ENCODE data around the gene NAV2.
A peak's percentile ranks its signal among the peaks of the same experiment; 100 is the strongest.

Gene NAV2

GRCh38 chr11:20095189-20095588 is 382.6 kb downstream of the NAV2 start:
- no peak for DNase-seq
- H3K4me1 ChIP-seq: peaks cover 0 to 69% (median 29%) of the 10 kb centered on the region in 4 donors
- H3K4me3 ChIP-seq: no peak overlapping the region
- intact Hi-C loops (cut with DNase I; ENCODE audit: low total_unique reads): no loop called here
- H3K9me3 ChIP-seq: no peaks in the 10 kb centered on the region
- H3K36me3 ChIP-seq: peaks cover 64 to 85% (median 66%) of the 10 kb centered on the region in 3 donors
- no peaks in the 10 kb centered on the region for H3K27me3 ChIP-seq
- no peak for TF ChIP-seq CTCF (IDR thresholded peaks at IDR 0.05)
- peak overlapping the region; percentile 67 to 82 for H3K27ac ChIP-seq

GRCh38 chr11:20097319-20098221 is 384.9 kb downstream of the NAV2 start:
- intact Hi-C loops (cut with DNase I; ENCODE audit: low total_unique reads): no loop called here
- Histone ChIP-seq H3K27me3 (no peaks in the 10 kb centered on the region), H3K4me3 (no peak overlapping the region), H3K4me1 (peaks cover 0 to 55% (median 25%) of the 10 kb centered on the region in 4 donors), H3K27ac (peak overlapping the region; percentile 67 to 82), H3K9me3 (no peaks in the 10 kb centered on the region), H3K36me3 (peaks cover 63 to 88% (median 68%) of the 10 kb centered on the region in 3 donors)
- TF ChIP-seq CTCF (IDR thresholded peaks at IDR 0.05): no peak
- DNase-seq: peak in 1 of 2 donors; percentile 64

- peaks cover 0 to 36% (median 23%) of the 10 kb centered on the region in 4 donors for H3K4me1 ChIP-seq
- TF ChIP-seq CTCF (IDR thresholded peaks at IDR 0.05): no peak
- H3K36me3 ChIP-seq: peaks cover 73 to 89% (median 79%) of the 10 kb centered on the region in 3 donors
- no peak overlapping the region for H3K4me3 ChIP-seq
- H3K27ac ChIP-seq: peak overlapping the region in 1 of 2 donors; percentile 82
- no peaks in the 10 kb centered on the region for H3K27me3 ChIP-seq
- DNase-seq: no peak
- intact Hi-C loops (cut with DNase I; ENCODE audit: low total_unique reads): no loop called here
- H3K9me3 ChIP-seq: no peaks in the 10 kb centered on the region
Observed at GRCh38 chr11:20099527-20099926, 386.9 kb downstream of the NAV2 start.

GRCh38 chr11:20102397-20102796 is 389.8 kb downstream of the NAV2 start:
- no peaks in the 10 kb centered on the region for H3K9me3 ChIP-seq
- peak overlapping the region in 1 of 2 donors; percentile 4 for H3K27ac ChIP-seq
- intact Hi-C loops (cut with DNase I; ENCODE audit: low total_unique reads): no loop called here
- peaks cover 0 to 16% (median 13%) of the 10 kb centered on the region in 4 donors for H3K4me1 ChIP-seq
- H3K36me3 ChIP-seq: peaks cover 71 to 94% (median 87%) of the 10 kb centered on the region in 3 donors
- DNase-seq: no peak
- H3K27me3 ChIP-seq: no peaks in the 10 kb centered on the region
- no peak for TF ChIP-seq CTCF (IDR thresholded peaks at IDR 0.05)
- H3K4me3 ChIP-seq: no peak overlapping the region

GRCh38 chr11:20103281-20103680 is 390.6 kb downstream of the NAV2 start:
- no peak for TF ChIP-seq CTCF (IDR thresholded peaks at IDR 0.05)
- H3K27ac ChIP-seq: no peak overlapping the region
- no peaks in the 10 kb centered on the region for H3K9me3 ChIP-seq
- no peaks in the 10 kb centered on the region for H3K27me3 ChIP-seq
- H3K4me3 ChIP-seq: no peak overlapping the region
- intact Hi-C loops (cut with DNase I; ENCODE audit: low total_unique reads): no loop called here
- no peak for DNase-seq
- H3K36me3 ChIP-seq: peaks cover 76 to 94% (median 87%) of the 10 kb centered on the region in 3 donors
- H3K4me1 ChIP-seq: peaks cover 0 to 12% (median 5%) of the 10 kb centered on the region in 4 donors
